ENCODE measurements around the gene HOXC13. TPM values are rescaled to one million over a fixed set of nuclear protein-coding genes. Genes with fewer than 3 reads are reported as not detected.

Gene HOXC13
- total and polyA plus RNA-seq, 9 of the 15 experiments (the other 6 are each of a cell fraction or from before 2014, with no cell fraction given), result 0.03 to 0.29 (median 0.17) TPM; not detected in 2

GRCh38 chr12:53995378-53996239, 57.0 kb downstream of the HOXC13 start (continued):
- TF ChIP-seq HDAC3 (IDR thresholded peaks at IDR 0.05; ENCODE audit: borderline replicate concordance, partially characterized antibody) (no peak), ZBTB33 (CRISPR knock-in tag; IDR thresholded peaks at IDR 0.05) (0 out of 2 replicates have a peak, but pooled peaks have one; percentile 24), KLF10 (CRISPR knock-in tag; IDR thresholded peaks at IDR 0.05) (no peak), ZBTB49 (CRISPR knock-in tag; IDR thresholded peaks at IDR 0.05; ENCODE audit: borderline replicate concordance) (no peak), RBM39 (optimal IDR thresholded peaks at IDR 0.05; ENCODE audit: low read depth, low read length) (no peak), ZNF507 (tag; conservative IDR thresholded peaks at IDR 0.05) (no peak), RBBP5 (IDR thresholded peaks at IDR 0.05; ENCODE audit: borderline replicate concordance, insufficient read depth, low read length, poor library complexity, severe bottlenecking) (no peak), YBX1 (IDR thresholded peaks at IDR 0.05) (no peak), FOXM1 (IDR thresholded peaks at IDR 0.05; ENCODE audit: low read depth) (no peak), FOXM1 (CRISPR knock-in tag; IDR thresholded peaks at IDR 0.05; ENCODE audit: low read depth) (no peak), TCF7 (IDR thresholded peaks at IDR 0.05; ENCODE audit: borderline replicate concordance) (no peak), ZNF282 (CRISPR knock-in tag; IDR thresholded peaks at IDR 0.05) (no peak), ZEB2 (IDR thresholded peaks at IDR 0.05) (no peak), SOX6 (IDR thresholded peaks at IDR 0.05) (peak; percentile 51; the same call in 1 of the 2 replicates), NCOA1 (IDR thresholded peaks at IDR 0.05; ENCODE audit: low read depth) (no peak), ZNF644 (tag; IDR thresholded peaks at IDR 0.05; ENCODE audit: low read depth) (no peak), MTF1 (CRISPR knock-in tag; IDR thresholded peaks at IDR 0.05; ENCODE audit: borderline replicate concordance) (no peak), U2AF2 (optimal IDR thresholded peaks at IDR 0.05; ENCODE audit: low read depth, low read length) (no peak)
- TF ChIP-seq, protein P1, sequence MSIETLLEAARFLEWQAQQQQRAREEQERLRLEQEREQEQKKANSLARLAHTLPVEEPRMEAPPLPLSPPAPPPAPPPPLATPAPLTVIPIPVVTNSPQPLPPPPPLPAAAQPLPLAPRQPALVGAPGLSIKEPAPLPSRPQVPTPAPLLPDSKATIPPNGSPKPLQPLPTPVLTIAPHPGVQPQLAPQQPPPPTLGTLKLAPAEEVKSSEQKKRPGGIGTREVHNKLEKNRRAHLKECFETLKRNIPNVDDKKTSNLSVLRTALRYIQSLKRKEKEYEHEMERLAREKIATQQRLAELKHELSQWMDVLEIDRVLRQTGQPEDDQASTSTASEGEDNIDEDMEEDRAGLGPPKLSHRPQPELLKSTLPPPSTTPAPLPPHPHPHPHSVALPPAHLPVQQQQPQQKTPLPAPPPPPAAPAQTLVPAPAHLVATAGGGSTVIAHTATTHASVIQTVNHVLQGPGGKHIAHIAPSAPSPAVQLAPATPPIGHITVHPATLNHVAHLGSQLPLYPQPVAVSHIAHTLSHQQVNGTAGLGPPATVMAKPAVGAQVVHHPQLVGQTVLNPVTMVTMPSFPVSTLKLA (conservative IDR thresholded peaks at IDR 0.05), result peak in 1 of 2 experiments; percentile 58; a peak in 1 of 4 replicates
- TF ChIP-seq, protein P2, sequence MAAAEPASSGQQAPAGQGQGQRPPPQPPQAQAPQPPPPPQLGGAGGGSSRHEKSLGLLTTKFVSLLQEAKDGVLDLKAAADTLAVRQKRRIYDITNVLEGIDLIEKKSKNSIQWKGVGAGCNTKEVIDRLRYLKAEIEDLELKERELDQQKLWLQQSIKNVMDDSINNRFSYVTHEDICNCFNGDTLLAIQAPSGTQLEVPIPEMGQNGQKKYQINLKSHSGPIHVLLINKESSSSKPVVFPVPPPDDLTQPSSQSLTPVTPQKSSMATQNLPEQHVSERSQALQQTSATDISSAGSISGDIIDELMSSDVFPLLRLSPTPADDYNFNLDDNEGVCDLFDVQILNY (CRISPR knock-in tag; IDR thresholded peaks at IDR 0.05), result no peak

Data from K562 (cell line).